ENCODE results near the gene PRPSAP1.

Gene PRPSAP1

GRCh38 chr17:76278952-76279741 is 74.6 kb downstream of the PRPSAP1 start:
- Histone ChIP-seq H2BK12ac (ENCODE audit: low read length) (peak overlapping the region; percentile 67), H3K4me3 (ENCODE audit: low read length in 2 of 2) (no peak overlapping the region), H4K91ac (ENCODE audit: low read depth, low read length, poor library complexity) (peak overlapping the region; percentile 87), H2BK5ac (ENCODE audit: low read length) (no peak overlapping the region), H3K4me2 (ENCODE audit: insufficient read depth, low read length, poor library complexity, severe bottlenecking) (no peak overlapping the region), H3K27ac (replicated peaks; ENCODE audit: low read length) (no peak overlapping the region), H3K4me1 (ENCODE audit: control insufficient read depth in 2 of 2, insufficient read depth in 1 of 2, low read depth in 1 of 2, low read length in 2 of 2) (peaks cover 0 to 6% of the 10 kb centered on the region in 2 donors), H3K9me3 (replicated peaks in 1 of 2; ENCODE audit: control insufficient read depth in 2 of 2, insufficient read depth in 1 of 2, low read depth in 1 of 2, low read length in 2 of 2) (peaks cover 0 to 3% of the 10 kb centered on the region in 2 donors), H4K8ac (ENCODE audit: low read depth, low read length) (no peak overlapping the region), H3K79me1 (ENCODE audit: low read depth, low read length) (peaks cover 5% of the 10 kb centered on the region), H3K14ac (ENCODE audit: low read length) (peak overlapping the region; percentile 2), H3K9ac (ENCODE audit: low read depth, low read length, poor library complexity) (no peak overlapping the region), H3K27me3 (ENCODE audit: control insufficient read depth in 3 of 3, insufficient read depth in 3 of 3, low read depth in 1 of 3, low read length in 3 of 3) (no peaks in the 10 kb centered on the region), H2AK5ac (ENCODE audit: low read depth, low read length) (peak overlapping the region; percentile 96), H3K23ac (ENCODE audit: low read depth, low read length, poor library complexity) (peak overlapping the region; percentile 44), H3K18ac (ENCODE audit: low read length) (peak overlapping the region; percentile 50), H2AFZ (ENCODE audit: low read length) (peak overlapping the region; percentile 11), H2BK120ac (ENCODE audit: low read depth, low read length) (no peak overlapping the region), H2BK15ac (ENCODE audit: low read length) (peak overlapping the region; percentile 45), H3K36me3 (replicated peaks in 1 of 2; ENCODE audit: control insufficient read depth in 2 of 2, insufficient read depth in 2 of 2, low read length in 2 of 2) (peaks cover 4 to 11% of the 10 kb centered on the region in 2 donors), H3K4ac (ENCODE audit: low read length) (peak overlapping the region; percentile 84)
- peak; percentile 83 for DNase-seq (ENCODE audit: low spot score)
- no CpG with 5 or more reads among the region's 28 CpGs for WGBS, 2 donors (ENCODE audit: extremely low coverage in 2 of 2, insufficient read length in 2 of 2, insufficient replicate concordance in 1 of 2)

- Histone ChIP-seq H2BK120ac (ENCODE audit: low read depth, low read length) (no peak overlapping the region), H2AK5ac (ENCODE audit: low read depth, low read length) (peak overlapping the region; percentile 96), H2BK12ac (ENCODE audit: low read length) (no peak overlapping the region), H3K18ac (ENCODE audit: low read length) (no peak overlapping the region), H3K27me3 (ENCODE audit: control insufficient read depth in 3 of 3, insufficient read depth in 3 of 3, low read depth in 1 of 3, low read length in 3 of 3) (no peaks in the 10 kb centered on the region), H3K4me1 (ENCODE audit: control insufficient read depth in 2 of 2, insufficient read depth in 1 of 2, low read depth in 1 of 2, low read length in 2 of 2) (peaks cover 0 to 6% of the 10 kb centered on the region in 2 donors), H2BK5ac (ENCODE audit: low read length) (no peak overlapping the region), H3K27ac (replicated peaks; ENCODE audit: low read length) (no peak overlapping the region), H3K79me1 (ENCODE audit: low read depth, low read length) (peaks cover 7% of the 10 kb centered on the region), H3K14ac (ENCODE audit: low read length) (peak overlapping the region; percentile 9), H3K23ac (ENCODE audit: low read depth, low read length, poor library complexity) (no peak overlapping the region), H3K4me2 (ENCODE audit: insufficient read depth, low read length, poor library complexity, severe bottlenecking) (no peak overlapping the region), H4K91ac (ENCODE audit: low read depth, low read length, poor library complexity) (no peak overlapping the region), H4K8ac (ENCODE audit: low read depth, low read length) (no peak overlapping the region), H2BK15ac (ENCODE audit: low read length) (no peak overlapping the region), H3K36me3 (replicated peaks in 1 of 2; ENCODE audit: control insufficient read depth in 2 of 2, insufficient read depth in 2 of 2, low read length in 2 of 2) (peaks cover 4 to 11% of the 10 kb centered on the region in 2 donors), H3K4me3 (ENCODE audit: low read length in 2 of 2) (no peak overlapping the region), H3K4ac (ENCODE audit: low read length) (no peak overlapping the region), H3K9ac (ENCODE audit: low read depth, low read length, poor library complexity) (no peak overlapping the region), H2AFZ (ENCODE audit: low read length) (no peak overlapping the region), H3K9me3 (replicated peaks in 1 of 2; ENCODE audit: control insufficient read depth in 2 of 2, insufficient read depth in 1 of 2, low read depth in 1 of 2, low read length in 2 of 2) (peaks cover 0 to 3% of the 10 kb centered on the region in 2 donors)
- no peak for DNase-seq (ENCODE audit: low spot score)
- no CpG with 5 or more reads among the region's 19 CpGs for WGBS, 2 donors (ENCODE audit: extremely low coverage in 2 of 2, insufficient read length in 2 of 2, insufficient replicate concordance in 1 of 2)
These were observed 75.3 kb downstream of the PRPSAP1 start for GRCh38 chr17:76278268-76278908.

DNA sequence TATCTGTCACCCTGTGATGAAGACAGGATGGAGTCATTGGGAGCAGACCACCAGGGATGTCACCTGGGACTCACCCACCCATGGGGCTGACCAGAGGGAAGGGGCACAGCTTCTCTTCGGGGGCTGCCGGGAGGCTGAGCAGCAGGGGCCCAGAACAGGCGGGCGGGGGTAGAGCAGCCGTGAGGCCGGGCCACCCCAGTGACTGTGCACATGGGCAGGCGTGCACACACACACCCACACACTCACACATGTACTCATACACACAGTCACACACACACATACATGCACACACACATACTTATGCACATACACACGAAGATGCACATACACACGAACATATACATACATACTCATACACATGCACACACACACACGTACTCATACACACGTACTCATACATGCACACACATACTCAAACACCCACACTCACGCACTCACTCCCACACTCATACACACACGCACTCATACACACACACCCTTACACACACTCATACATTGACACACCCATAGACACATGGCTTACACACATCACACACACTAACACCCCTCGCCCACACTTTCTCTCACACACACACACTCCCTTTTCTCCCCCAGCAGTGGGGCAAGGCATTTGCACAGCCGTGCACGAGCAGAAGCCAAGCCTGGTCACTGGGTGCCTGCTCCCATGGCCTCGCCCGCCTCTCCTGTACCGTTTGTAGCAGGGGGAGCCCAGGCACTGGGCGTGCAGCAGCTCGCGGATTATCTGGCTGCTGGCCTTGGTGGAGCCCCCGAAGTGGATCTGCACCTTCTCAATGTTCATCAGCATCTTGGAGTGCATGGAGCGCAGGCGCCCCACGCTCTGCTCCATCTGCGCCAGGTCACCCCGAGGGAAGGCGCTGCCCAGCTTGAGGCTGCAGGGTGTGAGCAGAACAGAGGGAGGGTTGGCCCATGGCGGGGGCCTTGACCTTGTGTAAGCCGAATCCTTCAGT is 76.1 kb downstream of the PRPSAP1 start:
- WGBS, 2 donors (ENCODE audit: extremely low coverage in 2 of 2, insufficient read length in 2 of 2, insufficient replicate concordance in 1 of 2) = 100% methylated on average over 2 to 5 of the region's 31 CpGs
- Histone ChIP-seq H3K4me2 (ENCODE audit: insufficient read depth, low read length, poor library complexity, severe bottlenecking) (no peak overlapping the region), H3K23ac (ENCODE audit: low read depth, low read length, poor library complexity) (peak overlapping the region; percentile 44)

More for the DNA sequence above, 76.1 kb downstream of the PRPSAP1 start:
- Histone ChIP-seq H2BK120ac (ENCODE audit: low read depth, low read length) (no peak overlapping the region), H2AFZ (ENCODE audit: low read length) (no peak overlapping the region), H3K14ac (ENCODE audit: low read length) (peak overlapping the region; percentile 89), H3K4me1 (ENCODE audit: control insufficient read depth in 2 of 2, insufficient read depth in 1 of 2, low read depth in 1 of 2, low read length in 2 of 2) (peaks cover 0 to 8% of the 10 kb centered on the region in 2 donors), H4K8ac (ENCODE audit: low read depth, low read length) (no peak overlapping the region), H3K18ac (ENCODE audit: low read length) (peak overlapping the region; percentile 28), H3K27me3 (ENCODE audit: control insufficient read depth in 3 of 3, insufficient read depth in 3 of 3, low read depth in 1 of 3, low read length in 3 of 3) (no peaks in the 10 kb centered on the region), H2BK12ac (ENCODE audit: low read length) (peak overlapping the region; percentile 41), H3K36me3 (replicated peaks in 1 of 2; ENCODE audit: control insufficient read depth in 2 of 2, insufficient read depth in 2 of 2, low read length in 2 of 2) (peaks cover 4 to 11% of the 10 kb centered on the region in 2 donors), H2AK5ac (ENCODE audit: low read depth, low read length) (no peak overlapping the region), H3K9ac (ENCODE audit: low read depth, low read length, poor library complexity) (peak overlapping the region; percentile 60), H2BK5ac (ENCODE audit: low read length) (no peak overlapping the region), H3K4me3 (ENCODE audit: low read length in 2 of 2) (peak overlapping the region in 1 of 2 donors; percentile 61), H3K4ac (ENCODE audit: low read length) (peak overlapping the region; percentile 53), H2BK15ac (ENCODE audit: low read length) (peak overlapping the region; percentile 4), H4K91ac (ENCODE audit: low read depth, low read length, poor library complexity) (no peak overlapping the region), H3K79me1 (ENCODE audit: low read depth, low read length) (peaks cover 10% of the 10 kb centered on the region), H3K9me3 (replicated peaks in 1 of 2; ENCODE audit: control insufficient read depth in 2 of 2, insufficient read depth in 1 of 2, low read depth in 1 of 2, low read length in 2 of 2) (peaks cover 0 to 3% of the 10 kb centered on the region in 2 donors), H3K27ac (replicated peaks; ENCODE audit: low read length) (no peak overlapping the region)
- DNase-seq (ENCODE audit: low spot score) = no peak

Data from neuronal stem cell (in vitro differentiated cells).